HL-60/S4 treated with retinoic acid at 250 ng/mL for 4 days and 3 days (cell line): ENCODE measurements around the gene TNFAIP1.

Source experiments
- in situ Hi-C: fragments of 300-500 bp; cut with MboI; formaldehyde crosslinking; loops from 2 replicates; pipeline ENCODE4 v1.7.0; 2022; ENCODE audit warnings: low sequenced_read_pairs

TNFAIP1 gene

GRCh38 chr17:28370744-28371103 lies 35.2 kb downstream of the TNFAIP1 start:
- in situ Hi-C loops: no loop called here

GRCh38 chr17:28371245-28372202 lies 36.0 kb downstream of the TNFAIP1 start, which contains the start of gene SARM1:
Gene SARM1, plus strand, starts transcription at chr17:28371694. Its CDS starts 339 bp downstream, at chr17:28372033.
- in situ Hi-C loops: no loop called here

GRCh38 chr17:28372203-28372944 lies 36.8 kb downstream of the TNFAIP1 start:
- in situ Hi-C loops: no loop called here

- in situ Hi-C loops: no loop called here
Measured at GRCh38 chr17:28372945-28373274, 37.3 kb downstream of the TNFAIP1 start.

GRCh38 chr17:28379814-28380801 lies 44.5 kb downstream of the TNFAIP1 start:
- in situ Hi-C loops: no loop called here

GRCh38 chr17:28381141-28381825 lies 45.7 kb downstream of the TNFAIP1 start:
- in situ Hi-C loops: no loop called here

GRCh38 chr17:28384281-28385036 lies 48.9 kb downstream of the TNFAIP1 start:
- in situ Hi-C loops: no loop called here

- in situ Hi-C loops: no loop called here
Measured at GRCh38 chr17:28385037-28385400, 49.5 kb downstream of the TNFAIP1 start.

GRCh38 chr17:28385406-28385805 lies 49.8 kb downstream of the TNFAIP1 start:
- in situ Hi-C loops: no loop called here

GRCh38 chr17:28386391-28386790 lies 50.8 kb downstream of the TNFAIP1 start:
- in situ Hi-C loops: no loop called here

GRCh38 chr17:28388106-28388505 lies 52.5 kb downstream of the TNFAIP1 start:
- in situ Hi-C loops: no loop called here

GRCh38 chr17:28390141-28390540 lies 54.6 kb downstream of the TNFAIP1 start:
- in situ Hi-C loops: no loop called here

GRCh38 chr17:28390563-28390962 lies 55.0 kb downstream of the TNFAIP1 start:
- in situ Hi-C loops: no loop called here

- in situ Hi-C loops: no loop called here
Measured at GRCh38 chr17:28390984-28391383, 55.4 kb downstream of the TNFAIP1 start.

GRCh38 chr17:28391401-28391800 lies 55.8 kb downstream of the TNFAIP1 start:
- in situ Hi-C loops: no loop called here

GRCh38 chr17:28392491-28392890 lies 56.9 kb downstream of the TNFAIP1 start:
- in situ Hi-C loops: no loop called here

GRCh38 chr17:28394337-28395116 lies 59.0 kb downstream of the TNFAIP1 start:
- in situ Hi-C loops: no loop called here

GRCh38 chr17:28395426-28395825 lies 59.9 kb downstream of the TNFAIP1 start:
- in situ Hi-C loops: no loop called here

- in situ Hi-C loops: no loop called here
Measured at GRCh38 chr17:28395968-28396367, 60.4 kb downstream of the TNFAIP1 start.
